LNCaP clone FGC (cell line): Measurements from ENCODE around the gene COBL.

Source experiments
- DNase-seq: peaks from one replicate; pipeline ENCODE4 v3.0.0-alpha.2; 2011; ENCODE audit warnings: low read depth
- H3K4me3 ChIP-seq: 2 replicates; pipeline ENCODE4 v1.5.1; 2011; ENCODE audit warnings: mild to moderate bottlenecking, low read depth, low read length, control low read depth
- CTCF ChIP-seq: IDR thresholded peaks from 2 replicates; pipeline ENCODE4 v1.5.1; 2012; ENCODE audit warnings: mild to moderate bottlenecking; ENCODE audit not compliant: control insufficient read depth, insufficient read depth; ENCODE audit errors: extremely low read depth

Gene COBL

GRCh38 chr7:51025668-51026067, 290.9 kb downstream of the COBL start:
- H3K4me3 ChIP-seq, result no peak overlapping the region
- TF ChIP-seq CTCF, result no peak
- no peak for DNase-seq

DNA sequence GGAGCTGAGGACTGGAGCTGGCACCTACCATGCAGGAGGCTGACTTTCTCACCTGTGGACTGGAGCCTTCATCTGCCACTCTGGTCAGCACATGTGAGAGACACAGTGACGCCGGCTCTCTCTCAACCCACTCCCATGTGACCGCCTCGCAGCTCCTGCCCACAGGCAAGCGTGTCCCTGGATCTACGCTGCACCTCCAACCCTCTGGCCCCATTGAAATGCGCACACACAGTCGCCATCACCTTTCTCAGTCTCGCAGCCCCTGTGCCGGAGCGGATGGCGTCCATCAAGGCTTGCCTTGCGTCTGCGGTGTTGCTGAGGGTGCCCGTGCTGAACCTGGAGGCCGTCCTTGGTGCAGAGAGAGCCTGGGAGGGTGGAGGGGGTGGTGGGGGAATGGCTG, 291.7 kb downstream of the COBL start:
- TF ChIP-seq CTCF, result no peak
- H3K4me3 ChIP-seq, result no peak overlapping the region
- DNase-seq, result no peak

DNA sequence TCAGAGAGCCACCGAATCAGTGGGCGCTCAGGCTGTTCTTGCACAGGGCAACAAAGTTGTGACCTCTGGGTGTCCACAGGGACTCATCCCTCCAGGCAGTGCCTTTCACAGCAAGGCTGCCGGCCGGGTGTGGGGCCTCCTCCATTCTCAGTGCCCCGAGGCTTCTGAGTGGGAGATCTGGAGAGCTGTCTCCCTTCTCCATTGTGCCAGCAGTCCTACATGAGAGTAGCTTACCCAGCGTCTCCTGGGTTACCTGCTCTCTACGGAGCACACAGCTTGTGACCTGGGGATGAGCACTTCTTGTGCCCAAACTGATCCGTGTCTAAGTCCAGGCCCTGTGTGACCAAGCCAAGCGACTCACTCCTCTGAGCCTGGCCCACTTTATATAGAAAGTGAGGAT, 293.1 kb downstream of the COBL start:
- TF ChIP-seq CTCF, result no peak
- no peak for DNase-seq
- no peak overlapping the region for H3K4me3 ChIP-seq

- H3K4me3 ChIP-seq, result no peak overlapping the region
- TF ChIP-seq CTCF, result no peak
- DNase-seq, result no peak
These were observed 293.8 kb downstream of the COBL start for GRCh38 chr7:51022821-51023220.

DNA sequence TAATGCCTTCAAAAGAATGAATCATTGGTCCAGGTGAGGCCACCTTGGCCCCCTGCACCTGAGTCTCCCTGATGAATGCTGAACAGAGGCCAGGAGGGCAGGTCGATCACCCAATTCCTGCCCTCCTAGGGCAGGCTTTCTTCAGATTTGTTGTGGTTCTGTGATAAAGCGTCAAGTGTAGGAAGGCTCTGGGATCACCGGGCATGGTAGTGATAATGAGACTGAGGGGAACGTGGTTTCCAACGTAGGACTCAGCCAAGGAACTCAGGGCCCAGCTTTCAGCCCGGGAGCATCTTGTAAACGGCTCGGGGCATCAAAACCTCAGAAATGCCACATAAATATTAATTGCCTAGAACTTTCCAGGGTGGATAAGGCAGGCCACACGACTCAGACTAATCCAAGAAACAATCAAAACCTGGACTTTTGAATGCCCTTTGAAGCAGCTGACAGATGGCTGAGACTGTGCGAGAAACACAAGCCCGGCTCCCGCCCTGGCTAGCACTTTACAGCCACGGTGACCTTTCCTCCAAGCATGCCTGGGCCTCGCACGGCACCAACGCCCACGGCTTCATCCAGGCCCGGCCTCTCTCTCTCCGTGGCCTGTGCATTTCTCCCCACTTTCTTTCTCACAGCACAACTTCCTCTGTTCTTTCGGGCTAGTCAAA, 294.6 kb downstream of the COBL start:
- no peak for TF ChIP-seq CTCF
- DNase-seq, result no peak
- no peak overlapping the region for H3K4me3 ChIP-seq

DNA sequence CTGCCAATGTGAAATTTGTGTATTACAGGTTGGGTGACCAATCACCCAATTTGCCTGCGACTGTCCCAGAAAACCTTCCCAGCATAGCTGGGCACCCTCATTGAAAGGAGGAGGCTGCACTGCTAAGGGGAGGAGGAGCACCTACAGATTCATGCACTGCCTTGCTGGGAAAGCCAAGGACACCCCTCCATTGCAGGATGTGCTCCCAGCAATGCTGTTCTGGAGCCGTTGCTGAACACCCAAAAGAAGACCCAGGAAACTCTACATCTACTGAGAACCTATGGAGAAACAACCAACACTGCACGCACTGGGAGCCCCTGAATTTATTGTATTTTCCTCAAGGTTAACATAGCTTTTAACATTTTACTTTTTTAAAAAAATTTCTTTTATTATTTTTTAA, 295.7 kb downstream of the COBL start:
- TF ChIP-seq CTCF, result no peak
- no peak overlapping the region for H3K4me3 ChIP-seq
- no peak for DNase-seq
